GM13977 (cell line): Measurements from ENCODE around the gene KCNN3.

Experiments used
- DNase-seq: peaks from one replicate; pipeline ENCODE4 v3.0.0; 2012; ENCODE audit warnings: low spot score
- CTCF ChIP-seq: IDR thresholded peaks from 2 replicates; pipeline ENCODE4 v1.5.1; 2012; ENCODE audit warnings: mild to moderate bottlenecking, control low read depth; ENCODE audit not compliant: insufficient read depth; ENCODE audit errors: extremely low read depth, missing control alignments
- in situ Hi-C: fragments of 300-500 bp; cut with MboI; formaldehyde crosslinking; loops from one replicate; pipeline ENCODE4 v1.12.0; 2022; ENCODE audit warnings: low sequenced_read_pairs, low pct_unique_long_range_greater_than_20kb, mixed read lengths, inconsistent platforms; ENCODE audit not compliant: unreplicated experiment

KCNN3 gene

GRCh38 chr1:154712166-154712810 lies 157.8 kb downstream of the KCNN3 start:
- TF ChIP-seq CTCF, result no peak
- DNase-seq, result no peak
- in situ Hi-C loops, result no loop called here

GRCh38 chr1:154711416-154711815 lies 158.7 kb downstream of the KCNN3 start:
- in situ Hi-C loops, result no loop called here
- TF ChIP-seq CTCF, result no peak
- no peak for DNase-seq

- in situ Hi-C loops, result no loop called here
- no peak for TF ChIP-seq CTCF
- DNase-seq, result no peak
Measured at GRCh38 chr1:154710106-154710505, 160.0 kb downstream of the KCNN3 start.

GRCh38 chr1:154707901-154708463 lies 162.1 kb downstream of the KCNN3 start:
- DNase-seq, result no peak
- in situ Hi-C loops, result no loop called here
- TF ChIP-seq CTCF, result no peak

GRCh38 chr1:154706851-154707250 lies 163.2 kb downstream of the KCNN3 start:
- in situ Hi-C loops, result no loop called here
- DNase-seq, result no peak
- no peak for TF ChIP-seq CTCF

GRCh38 chr1:154705544-154705943 lies 164.5 kb downstream of the KCNN3 start:
- no peak for DNase-seq
- TF ChIP-seq CTCF, result no peak
- in situ Hi-C loops, result no loop called here

GRCh38 chr1:154703170-154703569 lies 166.9 kb downstream of the KCNN3 start:
- DNase-seq, result no peak
- no peak for TF ChIP-seq CTCF
- in situ Hi-C loops, result no loop called here
